Stomach (tissue), 9 donors: ENCODE results near the gene GDF11. TPM values are rescaled to one million over a fixed set of nuclear protein-coding genes. Genes with fewer than 3 reads are reported as not detected.

Experiments
- DNase-seq, 2 donors: peaks; one replicate each; pipeline versions ENCODE4 v3.0.0 to v3.0.0-alpha.2; 2013 to 2019
- H3K27ac ChIP-seq, 5 donors: fragments of 200-600 bp in 4 of 5; sonication (generic) in 4 of 5; one replicate each; pipeline ENCODE4 v1.5.1; 2013 to 2019; ENCODE audit warnings: mild to moderate bottlenecking in 1 of 5, moderate library complexity in 1 of 5
- H3K27me3 ChIP-seq, 3 donors: fragments of 200-600 bp; sonication (generic); one replicate each; pipeline ENCODE4 v1.5.1; 2017 to 2019; ENCODE audit warnings: mixed run types in 1 of 3
- H3K36me3 ChIP-seq, 4 donors: fragments of 200-600 bp; sonication (generic); 1 replicate in 3 of 4; 2 replicates in 1 of 4; pipeline ENCODE4 v1.5.1; 2016 to 2019
- H3K4me1 ChIP-seq, 4 donors: fragments of 200-600 bp; sonication (generic); one replicate each; pipeline ENCODE4 v1.5.1; 2016 to 2019
- H3K4me3 ChIP-seq, 4 donors: fragments of 200-600 bp; sonication (generic) in 3 of 4; one replicate each; pipeline ENCODE4 v1.5.1; 2016 to 2019; ENCODE audit warnings: mild to moderate bottlenecking in 1 of 4
- H3K9me3 ChIP-seq, 4 donors: fragments of 200-600 bp; sonication (generic); one replicate each; pipeline ENCODE4 v1.5.1; 2016 to 2019
- CTCF ChIP-seq, 7 experiments: fragments of 450-650 bp in 4 of 7; fragments of 200-600 bp in 3 of 7; sonication (generic) in 3 of 7; IDR thresholded peaks; one replicate each; pipeline ENCODE4 v1.5.1; 2016 to 2019; ENCODE audit warnings: antibody characterized with exemption in 7 of 7, control low read depth in 2 of 7, mild to moderate bottlenecking in 1 of 7
- EP300 ChIP-seq: sonication (generic); formaldehyde crosslinking; IDR thresholded peaks from one replicate; pipeline ENCODE4 v1.6.1; 2017; ENCODE audit warnings: antibody characterized with exemption
- POLR2A ChIP-seq, 4 donors: fragments of 450-650 bp; IDR thresholded peaks; one replicate each; pipeline ENCODE4 v1.6.1; 2016; ENCODE audit warnings: antibody characterized with exemption in 4 of 4, control low read depth in 2 of 4, mild to moderate bottlenecking in 1 of 4, moderate library complexity in 1 of 4
- POLR2AphosphoS5 ChIP-seq, 3 donors: sonication (generic); formaldehyde crosslinking; IDR thresholded peaks; one replicate each; pipeline ENCODE4 v1.6.1; 2016; ENCODE audit warnings: antibody characterized with exemption in 3 of 3
- WGBS, 5 donors: extraction: QIAGEN DNeasy Blood & Tissue Kit in 3 of 5; methylation state at CpG; one replicate each; pipeline versions ENCODE4 v1.1.5 to v1.1.7; 2013 to 2018; 5-methylcytosine and 5-hydroxymethylcytosine counted together
- intact Hi-C: fragments of 100-400 bp; cut with DNase I; formaldehyde crosslinking; loops from one replicate; pipeline ENCODE4 v1.15.1; 2023; ENCODE audit warnings: low total_unique reads
- polyA plus RNA-seq, 3 donors: library from polyadenylated mRNA; stranded (reverse); fragments of 200-250 nt; gene quantifications; one replicate each; pipeline ENCODE4 v1.2.3, GENCODE V29; 2013
- total RNA-seq, 5 donors: library from RNA; depleted of rRNA; stranded (reverse); fragments of >200 nt; gene quantifications; one replicate each; pipeline versions ENCODE4 v1.1.0 to v1.2.3, GENCODE V29; 2014 to 2016
- donor health status: healthy with polysubstance abuse.
- donor health status: Bipolar disorder and iron deficiency.
- donor health status: healthy.

GDF11 gene
- total and polyA plus RNA-seq, 8 donors, result 0.29 to 6.5 (median 2.6) TPM

GRCh38 chr12:55698241-55698955, 44.5 kb upstream of the GDF11 start:
- intact Hi-C loops, result no loop called here
- Histone ChIP-seq H3K27me3 (no peaks in the 10 kb centered on the region), H3K27ac (peak overlapping the region in 1 of 5 donors; percentile 21), H3K36me3 (peaks cover 0 to 58% (median 23%) of the 10 kb centered on the region in 4 donors), H3K4me3 (no peak overlapping the region), H3K4me1 (peaks cover 0 to 27% (median 9%) of the 10 kb centered on the region in 4 donors), H3K9me3 (no peaks in the 10 kb centered on the region)
- 80 to 92% (median 86%) methylated on average over 7 to 16 of the region's 16 CpGs for WGBS, 5 donors
- DNase-seq, result no peak
- TF ChIP-seq EP300 (no peak), CTCF (IDR thresholded peaks at IDR 0.05) (no peak), POLR2AphosphoS5 (IDR thresholded peaks at IDR 0.05) (no peak), POLR2A (IDR thresholded peaks at IDR 0.05) (no peak)

- Histone ChIP-seq H3K4me3 (no peak overlapping the region), H3K9me3 (no peaks in the 10 kb centered on the region), H3K36me3 (peaks cover 0 to 53% (median 21%) of the 10 kb centered on the region in 4 donors), H3K27ac (peak overlapping the region in 1 of 5 donors; percentile 21), H3K4me1 (peaks cover 0 to 33% (median 14%) of the 10 kb centered on the region in 4 donors), H3K27me3 (no peaks in the 10 kb centered on the region)
- intact Hi-C loops, result no loop called here
- DNase-seq, result no peak
- TF ChIP-seq POLR2A (IDR thresholded peaks at IDR 0.05), result no peak
- TF ChIP-seq EP300, result no peak
- no peak for TF ChIP-seq POLR2AphosphoS5 (IDR thresholded peaks at IDR 0.05)
- TF ChIP-seq CTCF (IDR thresholded peaks at IDR 0.05), result no peak
- WGBS, 5 donors, result 60 to 81% (median 75%) methylated on average over 1 of the region's 1 CpG; no CpG with 5 or more reads in 1 of the 5 donors
Measured at GRCh38 chr12:55698965-55699364, 44.0 kb upstream of the GDF11 start.

- intact Hi-C loops, result no loop called here
- no peak overlapping the region for H3K4me3 ChIP-seq
- 62 to 74% (median 71%) methylated on average over 5 of the region's 5 CpGs for WGBS, 5 donors
- peak overlapping the region in 2 of 5 donors; percentile 4 to 21 for H3K27ac ChIP-seq
- DNase-seq, result no peak
- no peaks in the 10 kb centered on the region for H3K9me3 ChIP-seq
- peaks cover 0 to 38% (median 16%) of the 10 kb centered on the region in 4 donors for H3K4me1 ChIP-seq
- TF ChIP-seq CTCF (IDR thresholded peaks at IDR 0.05), result no peak
- no peak for TF ChIP-seq EP300
- TF ChIP-seq POLR2A (IDR thresholded peaks at IDR 0.05), result no peak
- no peak for TF ChIP-seq POLR2AphosphoS5 (IDR thresholded peaks at IDR 0.05)
- peaks cover 0 to 47% (median 18%) of the 10 kb centered on the region in 4 donors for H3K36me3 ChIP-seq
- H3K27me3 ChIP-seq, result no peaks in the 10 kb centered on the region
Measured at GRCh38 chr12:55699471-55700055, 43.4 kb upstream of the GDF11 start.

- Histone ChIP-seq H3K4me3 (no peak overlapping the region), H3K9me3 (no peaks in the 10 kb centered on the region), H3K4me1 (peaks cover 0 to 40% (median 18%) of the 10 kb centered on the region in 4 donors), H3K27ac (peak overlapping the region in 2 of 5 donors; percentile 4 to 21), H3K36me3 (peaks cover 0 to 38% (median 13%) of the 10 kb centered on the region in 4 donors), H3K27me3 (no peaks in the 10 kb centered on the region)
- DNase-seq, result no peak
- TF ChIP-seq POLR2AphosphoS5 (IDR thresholded peaks at IDR 0.05) (no peak), EP300 (no peak), POLR2A (IDR thresholded peaks at IDR 0.05) (no peak), CTCF (IDR thresholded peaks at IDR 0.05) (no peak)
- WGBS, 5 donors, result 77 to 87% (median 84%) methylated on average over 19 to 21 of the region's 21 CpGs
- intact Hi-C loops, result no loop called here
Measured at GRCh38 chr12:55700255-55701018, 42.5 kb upstream of the GDF11 start.
